ENCODE results near the gene BCKDK.
"Not testable (repeated sequence)": the region's sequence is repeated elsewhere in the genome, so short reads cannot be mapped to it uniquely, and the experiment has no call there.

BCKDK gene

DNA sequence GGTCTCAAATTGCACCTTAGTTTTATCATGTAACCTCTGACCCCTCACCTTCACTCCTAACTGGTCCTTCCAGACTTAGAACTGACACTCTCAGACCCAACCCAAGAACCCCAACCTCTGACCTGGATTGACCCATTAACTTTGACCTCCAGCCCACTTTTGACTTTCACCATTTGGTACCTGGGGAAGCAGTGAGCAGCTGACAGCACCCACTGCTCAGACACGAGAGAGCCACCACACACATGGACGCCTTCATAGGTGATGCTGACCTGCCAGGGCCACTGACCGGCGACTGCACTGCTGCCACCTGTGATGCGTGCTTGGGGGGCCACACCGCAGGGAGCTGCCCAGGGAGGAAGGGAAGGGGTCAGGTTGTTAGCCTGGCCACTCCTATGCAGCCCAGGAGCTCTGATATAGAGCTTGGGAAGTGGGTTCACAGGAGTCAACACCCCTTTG lies 24.9 kb downstream of the BCKDK start:
- Histone ChIP-seq H3K4me3 (ENCODE audit: low read length in 2 of 2) (peak overlapping the region; percentile 77 to 90), H3K36me3 (ENCODE audit: control insufficient read depth in 2 of 2, insufficient read depth in 2 of 2, low read length in 2 of 2) (peaks cover 17 to 26% of the 10 kb centered on the region in 2 donors), H3K27me3 (ENCODE audit: control insufficient read depth in 2 of 2, insufficient read depth in 2 of 2, low read length in 2 of 2) (no peaks in the 10 kb centered on the region), H3K27ac (ENCODE audit: low read depth in 2 of 2, low read length in 2 of 2) (peak overlapping the region; percentile 92 to 98), H3K9ac (ENCODE audit: low read depth in 1 of 2, low read length in 2 of 2) (peak overlapping the region; percentile 88 to 98), H3K4me1 (ENCODE audit: control insufficient read depth in 2 of 2, insufficient read depth in 2 of 2, low read length in 2 of 2) (peaks cover 66 to 70% of the 10 kb centered on the region in 2 donors), H3K9me3 (ENCODE audit: control insufficient read depth in 2 of 2, low read length in 2 of 2) (no peaks in the 10 kb centered on the region)

DNA sequence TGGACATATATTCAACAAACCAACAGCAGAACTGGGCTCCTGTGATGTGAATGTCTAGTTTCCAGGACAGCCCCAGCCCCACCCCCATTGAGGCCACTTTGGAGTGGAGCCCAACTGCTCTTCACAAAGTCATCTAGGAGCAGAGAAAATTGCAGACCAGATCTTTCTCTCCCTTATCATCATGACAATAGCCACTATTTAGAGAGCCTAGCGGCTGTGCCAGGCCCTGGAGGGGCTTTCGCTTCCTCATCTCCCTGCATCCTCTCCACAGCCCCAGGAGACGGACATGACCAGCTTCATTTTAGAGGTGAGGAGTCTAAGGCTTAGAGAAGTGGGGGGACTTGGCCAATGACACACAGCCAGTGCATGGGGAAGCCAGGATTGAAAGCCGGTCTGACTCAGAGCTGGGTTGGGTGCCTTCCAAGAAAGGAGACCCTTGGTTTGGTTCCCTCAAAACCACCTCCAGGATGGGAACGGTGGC lies 25.9 kb downstream of the BCKDK start:
- Histone ChIP-seq H3K9ac (ENCODE audit: low read depth in 1 of 2, low read length in 2 of 2) (peak overlapping the region; percentile 88 to 98), H3K4me3 (ENCODE audit: low read length in 2 of 2) (peak overlapping the region; percentile 77 to 90), H3K27me3 (ENCODE audit: control insufficient read depth in 2 of 2, insufficient read depth in 2 of 2, low read length in 2 of 2) (no peaks in the 10 kb centered on the region), H3K27ac (ENCODE audit: low read depth in 2 of 2, low read length in 2 of 2) (peak overlapping the region; percentile 92 to 98), H3K4me1 (ENCODE audit: control insufficient read depth in 2 of 2, insufficient read depth in 2 of 2, low read length in 2 of 2) (peaks cover 66 to 70% of the 10 kb centered on the region in 2 donors), H3K36me3 (ENCODE audit: control insufficient read depth in 2 of 2, insufficient read depth in 2 of 2, low read length in 2 of 2) (peaks cover 17 to 26% of the 10 kb centered on the region in 2 donors), H3K9me3 (ENCODE audit: control insufficient read depth in 2 of 2, low read length in 2 of 2) (no peaks in the 10 kb centered on the region)

DNA sequence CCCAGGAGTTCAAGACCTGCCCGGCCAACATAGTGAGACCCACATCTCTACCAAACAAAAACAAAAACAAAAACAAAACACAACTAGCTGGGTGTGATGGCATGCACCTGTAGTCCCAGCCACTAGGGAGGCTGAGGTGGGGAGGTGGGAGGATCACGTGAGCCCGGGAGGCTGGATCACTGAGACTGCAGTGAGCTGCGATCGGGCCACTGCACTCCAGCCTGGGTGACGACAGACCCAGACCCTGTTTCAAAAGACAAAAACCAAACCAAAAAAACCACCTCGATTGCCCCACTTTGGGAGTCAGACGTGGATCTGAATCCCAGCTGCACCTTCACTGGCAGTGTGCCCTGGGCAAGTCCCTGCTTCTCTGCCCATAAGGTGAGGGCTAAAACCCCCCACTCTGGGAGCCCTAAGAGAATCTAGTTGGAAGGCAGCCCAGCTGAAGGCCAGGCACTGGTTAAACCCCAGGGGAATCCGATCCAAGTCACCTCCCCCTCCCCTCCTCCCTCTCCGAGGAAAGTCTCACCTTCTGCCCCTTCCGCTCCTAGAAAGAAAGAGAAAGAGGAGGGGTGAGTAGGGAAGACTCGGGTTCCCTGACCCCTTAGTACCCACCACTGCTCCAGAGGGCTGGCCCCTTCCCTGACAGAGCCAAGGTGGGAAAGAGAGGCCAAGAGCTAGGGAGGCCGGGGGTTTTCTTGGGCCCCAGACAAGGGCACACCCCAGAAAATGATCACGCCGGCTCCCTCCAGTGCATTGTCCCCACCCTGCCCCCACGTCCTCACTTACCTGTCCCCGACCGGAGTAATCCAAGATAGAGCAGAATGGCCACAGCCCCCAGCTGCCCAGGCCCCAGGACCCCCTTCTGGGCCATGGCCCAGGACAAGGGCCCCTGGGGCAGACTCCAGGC lies 26.7 kb downstream of the BCKDK start:
- peak overlapping the region; percentile 92 to 98 for H3K27ac ChIP-seq (ENCODE audit: low read depth in 2 of 2, low read length in 2 of 2)
- peaks cover 62 to 67% of the 10 kb centered on the region in 2 donors for H3K4me1 ChIP-seq (ENCODE audit: control insufficient read depth in 2 of 2, insufficient read depth in 2 of 2, low read length in 2 of 2)
- H3K4me3 ChIP-seq (ENCODE audit: low read length in 2 of 2) = peak overlapping the region; percentile 77 to 90
- peak overlapping the region; percentile 88 to 98 for H3K9ac ChIP-seq (ENCODE audit: low read depth in 1 of 2, low read length in 2 of 2)
- no peaks in the 10 kb centered on the region for H3K27me3 ChIP-seq (ENCODE audit: control insufficient read depth in 2 of 2, insufficient read depth in 2 of 2, low read length in 2 of 2)
- H3K9me3 ChIP-seq (ENCODE audit: control insufficient read depth in 2 of 2, low read length in 2 of 2) = no peaks in the 10 kb centered on the region
- H3K36me3 ChIP-seq (ENCODE audit: control insufficient read depth in 2 of 2, insufficient read depth in 2 of 2, low read length in 2 of 2) = peaks cover 17 to 23% of the 10 kb centered on the region in 2 donors

DNA sequence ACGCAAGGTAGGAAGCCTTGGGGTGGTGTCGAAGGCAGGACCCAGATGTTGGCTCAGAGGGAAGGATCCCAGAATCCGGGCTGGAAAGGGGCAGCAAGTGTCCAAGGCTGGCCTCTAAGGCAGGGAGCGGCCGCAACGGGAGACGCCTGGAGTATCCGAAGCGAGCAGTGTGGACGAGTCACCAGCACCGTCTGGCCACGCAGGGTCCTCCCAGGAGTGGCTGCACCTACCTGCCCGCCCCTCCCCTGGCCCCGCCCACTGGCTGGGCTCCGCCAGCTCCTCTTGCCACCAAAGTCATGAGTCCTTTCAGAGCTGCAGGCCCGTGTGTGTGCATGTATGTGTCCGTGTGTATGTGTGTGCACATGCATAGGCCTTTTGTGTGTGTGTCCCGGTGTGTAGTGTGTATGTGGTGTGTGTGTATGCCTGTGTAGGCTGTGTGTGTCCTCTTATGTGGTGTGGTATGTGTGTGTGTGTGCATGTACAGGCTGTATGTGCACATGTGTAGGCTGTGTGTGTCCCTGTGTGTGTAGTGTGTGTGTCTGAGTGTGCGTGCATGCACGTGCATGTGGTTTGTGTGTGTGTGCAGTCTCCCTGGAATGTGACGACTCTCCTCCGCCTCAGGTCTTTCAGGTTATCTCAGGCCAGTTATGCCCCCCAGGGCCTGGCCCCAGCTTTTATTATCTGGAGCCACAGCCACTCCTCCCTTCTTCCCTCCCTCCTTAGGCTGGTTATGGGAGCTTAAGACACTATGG lies 27.5 kb downstream of the BCKDK start, which contains the start of gene PRSS8:
Gene PRSS8 (minus strand): TSS at position 193 of the 752 bp plus-strand sequence. CDS start 229 bp downstream, outside the sequence.
- peak within 1 kb of the TSS; percentile 77 to 90 for H3K4me3 ChIP-seq (ENCODE audit: low read length in 2 of 2)
- no peaks in the 10 kb centered on the region for H3K27me3 ChIP-seq (ENCODE audit: control insufficient read depth in 2 of 2, insufficient read depth in 2 of 2, low read length in 2 of 2)
- H3K27ac ChIP-seq (ENCODE audit: low read depth in 2 of 2, low read length in 2 of 2) = peak within 1 kb of the TSS; percentile 92 to 98
- H3K9ac ChIP-seq (ENCODE audit: low read depth in 1 of 2, low read length in 2 of 2) = peak within 1 kb of the TSS; percentile 88 to 98
- peaks cover 60 to 65% of the 10 kb centered on the region in 2 donors for H3K4me1 ChIP-seq (ENCODE audit: control insufficient read depth in 2 of 2, insufficient read depth in 2 of 2, low read length in 2 of 2)
- peaks cover 17 to 20% of the 10 kb centered on the region in 2 donors for H3K36me3 ChIP-seq (ENCODE audit: control insufficient read depth in 2 of 2, insufficient read depth in 2 of 2, low read length in 2 of 2)
- no peaks in the 10 kb centered on the region for H3K9me3 ChIP-seq (ENCODE audit: control insufficient read depth in 2 of 2, low read length in 2 of 2)

DNA sequence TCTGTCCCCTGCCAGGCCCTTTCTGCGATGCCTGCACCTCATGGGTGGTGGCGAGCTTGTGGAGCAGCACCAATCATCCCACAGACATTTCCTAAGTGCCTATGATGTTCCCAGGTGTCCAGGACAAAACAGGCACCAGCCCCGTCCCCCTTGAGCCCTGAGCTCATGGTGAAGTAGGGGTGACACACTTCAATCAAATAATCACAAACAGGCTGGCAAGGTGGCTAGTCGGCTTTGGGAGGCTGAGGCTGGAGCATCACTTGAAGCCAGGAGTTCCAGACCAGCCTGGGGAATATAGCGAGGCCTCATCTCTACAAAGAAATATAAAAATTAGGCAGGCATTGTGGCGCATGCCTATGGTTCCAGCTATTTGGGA lies 28.1 kb downstream of the BCKDK start:
- Histone ChIP-seq H3K27ac (ENCODE audit: low read depth in 2 of 2, low read length in 2 of 2) (peak overlapping the region; percentile 92 to 98), H3K36me3 (ENCODE audit: control insufficient read depth in 2 of 2, insufficient read depth in 2 of 2, low read length in 2 of 2) (peaks cover 17 to 19% of the 10 kb centered on the region in 2 donors), H3K4me1 (ENCODE audit: control insufficient read depth in 2 of 2, insufficient read depth in 2 of 2, low read length in 2 of 2) (peaks cover 60 to 63% of the 10 kb centered on the region in 2 donors)

DNA sequence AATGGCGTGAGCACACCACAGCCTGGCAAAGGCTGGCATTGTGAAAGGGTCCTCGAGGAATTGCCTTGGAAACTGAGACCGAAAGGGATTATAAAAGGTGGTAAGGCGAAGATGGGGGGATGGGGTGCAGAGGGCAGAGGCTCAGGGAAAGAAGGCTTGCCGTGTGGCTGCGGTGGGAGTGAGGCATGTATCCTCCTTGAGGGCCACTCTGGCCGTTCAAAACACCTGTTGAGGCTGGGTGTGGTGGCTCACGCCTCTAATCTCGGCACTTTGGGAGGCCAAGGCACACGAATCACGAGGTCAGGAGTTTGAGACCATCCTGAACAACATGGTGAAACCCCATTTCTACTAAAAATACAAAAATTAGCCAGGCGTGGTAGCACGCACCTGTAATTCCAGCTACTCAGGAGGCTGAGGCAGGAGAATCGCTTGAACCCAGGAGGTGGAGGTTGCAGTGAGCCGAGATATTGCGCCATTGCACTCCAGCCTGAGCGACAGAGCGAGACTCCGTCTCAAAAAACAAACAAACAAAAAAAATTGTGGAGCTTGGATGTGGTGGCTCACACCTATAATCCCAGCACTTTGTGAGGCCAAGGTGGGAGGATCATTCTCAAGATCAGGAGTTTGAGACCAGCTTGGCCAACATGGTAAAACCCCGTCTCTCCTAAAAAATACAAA lies 28.8 kb downstream of the BCKDK start:
- not testable (repeated sequence) for H3K9me3 ChIP-seq (ENCODE audit: control insufficient read depth in 2 of 2, low read length in 2 of 2); H3K9ac ChIP-seq (ENCODE audit: low read depth in 1 of 2, low read length in 2 of 2); H3K4me3 ChIP-seq (ENCODE audit: low read length in 2 of 2); H3K27me3 ChIP-seq (ENCODE audit: control insufficient read depth in 2 of 2, insufficient read depth in 2 of 2, low read length in 2 of 2); H3K27ac ChIP-seq (ENCODE audit: low read depth in 2 of 2, low read length in 2 of 2)
- H3K36me3 ChIP-seq (ENCODE audit: control insufficient read depth in 2 of 2, insufficient read depth in 2 of 2, low read length in 2 of 2) = peaks cover 14 to 15% of the 10 kb centered on the region in 2 donors
- peaks cover 60 to 63% of the 10 kb centered on the region in 2 donors for H3K4me1 ChIP-seq (ENCODE audit: control insufficient read depth in 2 of 2, insufficient read depth in 2 of 2, low read length in 2 of 2)

More for the DNA sequence above, 28.1 kb downstream of the BCKDK start:
- Histone ChIP-seq H3K27me3 (ENCODE audit: control insufficient read depth in 2 of 2, insufficient read depth in 2 of 2, low read length in 2 of 2) (no peaks in the 10 kb centered on the region), H3K4me3 (ENCODE audit: low read length in 2 of 2) (no peak overlapping the region), H3K9ac (ENCODE audit: low read depth in 1 of 2, low read length in 2 of 2) (peak overlapping the region in 1 of 2 donors; percentile 98), H3K9me3 (ENCODE audit: control insufficient read depth in 2 of 2, low read length in 2 of 2) (no peaks in the 10 kb centered on the region)

DNA sequence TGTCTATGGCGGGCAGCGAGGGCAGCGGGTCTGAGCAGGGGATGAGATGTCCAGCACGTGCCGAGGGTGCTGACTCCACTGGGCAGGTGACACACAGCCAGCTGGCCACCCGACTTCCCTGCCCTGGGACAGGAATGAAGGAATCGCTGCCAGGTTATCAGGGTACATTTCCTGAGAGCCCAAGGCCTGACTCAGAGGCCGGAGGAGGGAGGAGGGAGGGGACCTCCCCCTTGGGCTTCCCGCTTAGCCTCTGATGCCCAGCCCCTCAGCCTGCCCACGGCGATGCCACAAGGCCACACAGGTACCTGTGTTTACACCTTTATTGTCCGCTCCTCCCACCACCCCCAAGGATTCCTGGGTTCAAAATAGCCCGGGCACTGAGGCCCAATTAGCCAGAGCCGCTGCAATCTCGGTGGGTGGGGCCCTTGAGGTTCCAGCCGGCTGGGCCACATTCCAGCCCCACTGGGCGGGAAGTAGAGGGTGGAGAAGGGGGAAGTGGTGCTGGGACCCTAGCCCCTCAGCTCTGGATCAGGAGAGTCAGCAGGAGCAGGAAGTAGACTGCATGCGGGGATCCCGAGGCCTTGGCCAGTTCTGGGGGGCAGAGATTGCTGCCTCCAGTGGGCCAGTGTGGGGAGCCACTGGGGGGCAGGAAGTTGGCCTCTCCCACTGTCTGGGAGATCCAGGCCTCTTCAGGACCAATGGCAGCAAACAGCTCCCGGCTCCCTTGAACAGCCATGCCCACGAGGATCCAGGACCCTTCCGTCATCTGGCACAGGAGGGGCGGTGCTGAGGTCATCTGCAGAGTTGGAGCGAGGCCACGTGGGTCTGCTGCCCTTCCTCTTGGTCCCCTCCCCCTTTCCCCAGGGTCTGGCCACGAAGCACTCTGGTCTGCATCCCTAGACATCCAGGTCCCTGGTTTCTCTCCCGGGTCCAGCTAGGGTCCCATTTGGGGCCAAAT lies 30.7 kb downstream of the BCKDK start:
- peak overlapping the region; percentile 60 to 67 for H3K9ac ChIP-seq (ENCODE audit: low read depth in 1 of 2, low read length in 2 of 2)
- H3K27ac ChIP-seq (ENCODE audit: low read depth in 2 of 2, low read length in 2 of 2) = peak overlapping the region; percentile 86
- H3K4me1 ChIP-seq (ENCODE audit: control insufficient read depth in 2 of 2, insufficient read depth in 2 of 2, low read length in 2 of 2) = peaks cover 48 to 49% of the 10 kb centered on the region in 2 donors
- H3K4me3 ChIP-seq (ENCODE audit: low read length in 2 of 2) = peak overlapping the region; percentile 41 to 47
- no peaks in the 10 kb centered on the region for H3K9me3 ChIP-seq (ENCODE audit: control insufficient read depth in 2 of 2, low read length in 2 of 2)
- no peaks in the 10 kb centered on the region for H3K36me3 ChIP-seq (ENCODE audit: control insufficient read depth in 2 of 2, insufficient read depth in 2 of 2, low read length in 2 of 2)
- no peaks in the 10 kb centered on the region for H3K27me3 ChIP-seq (ENCODE audit: control insufficient read depth in 2 of 2, insufficient read depth in 2 of 2, low read length in 2 of 2)

DNA sequence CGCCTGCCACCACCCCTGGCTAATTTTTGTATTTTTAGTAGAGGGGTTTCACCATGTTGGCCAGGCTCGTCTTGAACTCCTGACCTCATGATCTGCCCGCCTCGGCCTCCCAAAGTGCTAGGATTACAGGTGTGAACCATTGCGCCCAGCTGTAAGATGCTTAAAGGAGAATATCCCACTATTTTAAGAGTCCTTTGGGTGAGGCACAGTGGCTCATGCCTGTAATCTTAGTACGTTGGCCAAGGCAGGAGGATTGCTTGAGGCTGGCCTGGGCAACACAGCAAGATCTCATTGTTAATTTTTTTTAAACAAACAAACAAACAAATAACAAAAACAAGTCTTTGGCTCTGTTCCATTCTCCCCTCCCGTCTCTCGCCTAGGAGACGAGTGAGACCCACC lies 32.9 kb downstream of the BCKDK start:
- peaks cover 39% of the 10 kb centered on the region in 2 donors for H3K4me1 ChIP-seq (ENCODE audit: control insufficient read depth in 2 of 2, insufficient read depth in 2 of 2, low read length in 2 of 2)
- H3K9me3 ChIP-seq (ENCODE audit: control insufficient read depth in 2 of 2, low read length in 2 of 2); H3K27me3 ChIP-seq (ENCODE audit: control insufficient read depth in 2 of 2, insufficient read depth in 2 of 2, low read length in 2 of 2); H3K4me3 ChIP-seq (ENCODE audit: low read length in 2 of 2); H3K36me3 ChIP-seq (ENCODE audit: control insufficient read depth in 2 of 2, insufficient read depth in 2 of 2, low read length in 2 of 2): not testable (repeated sequence)
- peak overlapping the region in 1 of 2 donors; percentile 63 for H3K9ac ChIP-seq (ENCODE audit: low read depth in 1 of 2, low read length in 2 of 2)
- H3K27ac ChIP-seq (ENCODE audit: low read depth in 2 of 2, low read length in 2 of 2) = peak overlapping the region; percentile 86 to 91
